Measurements from ENCODE around the gene LRRC45. TPM values are rescaled to one million over a fixed set of nuclear protein-coding genes. Genes with fewer than 3 reads are reported as not detected.

LRRC45 gene
- total RNA-seq, 1 donor = 22.0 TPM

GRCh38 chr17:81987161-81987770, 35.8 kb upstream of the LRRC45 start:
- no peak for TF ChIP-seq CTCF (IDR thresholded peaks at IDR 0.05; ENCODE audit: insufficient read depth, low read length)
- no peak for DNase-seq (ENCODE audit: low read depth)
- no peak overlapping the region for H3K4me3 ChIP-seq (ENCODE audit: low read depth, low read length)

GRCh38 chr17:81990836-81991683, 32.0 kb upstream of the LRRC45 start:
- no peak overlapping the region for H3K4me3 ChIP-seq (ENCODE audit: low read depth, low read length)
- no peak for DNase-seq (ENCODE audit: low read depth)
- no peak for TF ChIP-seq CTCF (IDR thresholded peaks at IDR 0.05; ENCODE audit: insufficient read depth, low read length)

- DNase-seq (ENCODE audit: low read depth) = peak; percentile 62
- peak overlapping the region; percentile 22 for H3K4me3 ChIP-seq (ENCODE audit: low read depth, low read length)
- no peak for TF ChIP-seq CTCF (IDR thresholded peaks at IDR 0.05; ENCODE audit: insufficient read depth, low read length)
Measured at GRCh38 chr17:81991684-81992305, 31.3 kb upstream of the LRRC45 start.

- no peak overlapping the region for H3K4me3 ChIP-seq (ENCODE audit: low read depth, low read length)
- TF ChIP-seq CTCF (IDR thresholded peaks at IDR 0.05; ENCODE audit: insufficient read depth, low read length) = no peak
- DNase-seq (ENCODE audit: low read depth) = no peak
Measured at GRCh38 chr17:81992306-81993102, 30.6 kb upstream of the LRRC45 start.

- no peak for DNase-seq (ENCODE audit: low read depth)
- TF ChIP-seq CTCF (IDR thresholded peaks at IDR 0.05; ENCODE audit: insufficient read depth, low read length) = no peak
- no peak overlapping the region for H3K4me3 ChIP-seq (ENCODE audit: low read depth, low read length)
Measured at GRCh38 chr17:81993729-81994592, 29.1 kb upstream of the LRRC45 start.

Data from fibroblast of the aortic adventitia (primary cell).